Mesodermal cell (in vitro differentiated cells): Measurements from ENCODE around the gene DKKL1.

Source experiments
- H3K27ac ChIP-seq: 2 replicates; pipeline ENCODE4 v1.7.0; 2013; ENCODE audit warnings: mild to moderate bottlenecking, low read depth, low read length, moderate library complexity; ENCODE audit not compliant: severe bottlenecking
- H3K36me3 ChIP-seq: 2 replicates; pipeline ENCODE4 v1.7.1; 2013; ENCODE audit warnings: mild to moderate bottlenecking, low read length, moderate library complexity; ENCODE audit not compliant: control insufficient read depth, insufficient read depth
- H3K4me1 ChIP-seq: one replicate; pipeline ENCODE4 v1.7.1; 2013; ENCODE audit warnings: mild to moderate bottlenecking, low read length; ENCODE audit not compliant: insufficient read depth, control insufficient read depth, poor library complexity, severe bottlenecking
- H3K4me3 ChIP-seq: 2 replicates; pipeline ENCODE4 v1.7.0; 2013; ENCODE audit warnings: low read length, control low read depth, mild to moderate bottlenecking; ENCODE audit not compliant: insufficient read depth, poor library complexity, severe bottlenecking; ENCODE audit errors: extremely low read depth
- H3K9me3 ChIP-seq: 2 replicates; pipeline ENCODE4 v1.7.1; 2013; ENCODE audit warnings: mild to moderate bottlenecking, low read length, moderate library complexity; ENCODE audit not compliant: control insufficient read depth
- WGBS, 2 experiments: methylation state at CpG; one replicate each; pipeline ENCODE4 v1.1.5; 2013; ENCODE audit warnings: missing lambda C conversion rate in 2 of 2; ENCODE audit not compliant: insufficient coverage in 2 of 2; 5-methylcytosine and 5-hydroxymethylcytosine counted together

The DKKL1 gene

DNA sequence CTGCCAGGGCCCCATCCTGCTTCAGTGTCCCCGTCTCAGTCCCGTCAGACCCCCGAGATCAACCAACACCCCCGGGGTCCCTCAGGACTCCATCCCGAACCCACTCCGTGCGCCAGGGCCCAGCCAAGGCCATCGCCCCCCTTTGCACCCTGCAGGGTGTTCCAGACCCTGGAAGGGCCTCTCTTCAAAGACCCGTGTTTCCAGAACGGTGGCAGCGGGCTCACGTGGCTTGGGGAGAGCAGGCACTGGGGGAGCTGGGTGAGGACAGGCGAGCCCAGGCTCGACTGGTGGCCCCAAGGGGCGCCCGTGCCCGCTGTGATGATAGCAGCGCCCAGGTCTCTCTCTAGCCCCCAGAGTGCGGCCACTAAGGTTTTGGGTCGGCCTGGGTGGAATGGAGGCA is 25.7 kb downstream of the DKKL1 start:
- Histone ChIP-seq H3K4me3 (no peak overlapping the region), H3K9me3 (no peaks in the 10 kb centered on the region), H3K36me3 (no peaks in the 10 kb centered on the region), H3K27ac (no peak overlapping the region), H3K4me1 (no peaks in the 10 kb centered on the region)
- 89 to 93% methylated on average over 15 to 20 of the region's 20 CpGs for WGBS, 2 experiments

DNA sequence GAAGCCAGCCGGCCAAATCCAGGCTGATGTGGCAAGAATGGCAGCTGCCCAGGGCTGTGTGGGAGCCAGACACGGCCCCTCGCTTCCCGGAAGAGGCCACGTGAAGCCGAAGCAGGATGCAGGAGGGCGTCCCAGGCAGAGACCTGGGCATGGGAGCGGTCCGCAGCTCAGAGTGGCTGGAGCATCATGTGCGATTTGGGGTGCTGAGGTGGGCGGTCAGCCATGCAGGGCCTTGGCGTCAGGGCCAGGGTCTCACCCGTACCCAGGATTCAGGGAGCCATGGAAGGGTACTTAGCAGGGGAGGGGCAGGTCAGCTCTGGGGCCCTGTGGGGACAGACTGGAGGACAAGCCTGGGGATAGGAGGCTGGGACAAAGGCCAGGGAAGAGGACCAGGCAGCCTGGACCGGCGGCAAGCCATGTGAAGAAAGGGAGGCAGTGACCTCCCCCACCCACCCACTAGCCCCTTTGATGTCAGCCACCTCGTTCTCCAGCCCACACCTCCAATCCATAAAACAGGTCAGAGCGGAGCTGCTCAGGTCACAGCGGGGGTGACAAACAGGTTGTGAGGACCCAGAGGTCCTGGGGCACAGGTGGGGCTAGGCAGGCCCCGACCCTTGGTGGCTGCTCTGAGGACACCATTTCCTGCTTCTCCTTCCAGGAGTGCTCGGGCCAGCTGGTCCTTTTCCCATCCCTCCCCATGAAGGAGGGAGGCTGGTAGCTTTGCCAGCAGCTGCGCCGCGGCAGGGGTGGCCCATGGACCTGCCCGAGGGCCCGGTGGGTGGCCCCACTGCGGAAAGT is 26.7 kb downstream of the DKKL1 start:
- Histone ChIP-seq H3K36me3 (no peaks in the 10 kb centered on the region), H3K9me3 (no peaks in the 10 kb centered on the region), H3K4me3 (no peak overlapping the region), H3K27ac (no peak overlapping the region), H3K4me1 (no peaks in the 10 kb centered on the region)
- 78 to 81% methylated on average over 13 to 23 of the region's 26 CpGs for WGBS, 2 experiments

GRCh38 chr19:49390929-49391359 is 27.3 kb downstream of the DKKL1 start:
- Histone ChIP-seq H3K4me3 (no peak overlapping the region), H3K27ac (no peak overlapping the region), H3K9me3 (no peaks in the 10 kb centered on the region), H3K36me3 (no peaks in the 10 kb centered on the region), H3K4me1 (no peaks in the 10 kb centered on the region)
- WGBS, 2 experiments = 71 to 91% methylated on average over 6 of the region's 9 CpGs

GRCh38 chr19:49391581-49392399 is 28.1 kb downstream of the DKKL1 start:
- Histone ChIP-seq H3K9me3 (no peaks in the 10 kb centered on the region), H3K36me3 (no peaks in the 10 kb centered on the region), H3K4me1 (no peaks in the 10 kb centered on the region), H3K4me3 (no peak overlapping the region), H3K27ac (no peak overlapping the region)
- 46 to 52% methylated on average over 11 to 12 of the region's 14 CpGs for WGBS, 2 experiments

GRCh38 chr19:49393881-49394280 is 30.2 kb downstream of the DKKL1 start:
- Histone ChIP-seq H3K4me3 (no peak overlapping the region), H3K27ac (no peak overlapping the region), H3K4me1 (no peaks in the 10 kb centered on the region), H3K36me3 (no peaks in the 10 kb centered on the region), H3K9me3 (no peaks in the 10 kb centered on the region)
- 80 to 88% methylated on average over 3 of the region's 5 CpGs for WGBS, 2 experiments

DNA sequence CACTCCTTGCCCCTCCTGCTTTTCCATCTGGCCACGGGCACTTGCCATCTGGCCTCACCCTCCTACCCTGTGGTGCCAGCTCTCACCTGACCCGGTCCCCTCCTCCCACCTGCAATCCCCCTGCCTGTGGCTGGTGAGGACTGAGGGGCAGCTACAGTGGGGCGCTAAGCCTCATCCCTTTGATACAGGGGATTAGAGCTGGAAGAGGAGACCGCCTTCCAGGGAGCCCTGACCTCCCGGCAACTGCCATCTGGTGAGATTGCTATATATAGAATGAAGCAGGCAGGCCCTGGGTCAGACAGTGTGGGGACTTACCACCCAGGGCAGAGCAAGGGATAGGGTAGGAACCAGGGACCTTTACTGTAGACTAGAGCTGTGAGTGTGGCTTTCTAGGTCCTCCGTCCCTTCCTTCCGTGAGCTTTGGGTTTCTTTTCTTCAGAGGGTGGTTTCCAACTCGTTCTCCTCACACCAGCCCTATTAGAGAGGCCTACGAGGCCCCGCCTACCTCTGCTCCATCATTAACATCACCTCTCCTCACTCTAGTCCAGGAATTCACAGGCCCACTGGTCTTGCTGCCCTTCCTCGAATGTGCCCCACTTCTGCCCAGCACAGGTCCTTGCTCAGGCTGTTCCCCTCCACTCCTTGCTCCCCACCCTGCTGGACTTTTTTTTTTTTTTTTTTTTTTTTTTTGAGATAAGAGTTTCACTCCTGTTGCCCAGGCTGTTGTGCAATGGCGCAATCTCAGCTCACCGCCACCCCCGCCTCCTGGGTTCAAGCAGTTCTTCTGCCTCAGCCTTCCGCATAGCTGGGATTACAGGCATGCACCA is 32.1 kb downstream of the DKKL1 start:
- Histone ChIP-seq H3K27ac (no peak overlapping the region), H3K4me3 (no peak overlapping the region), H3K9me3 (no peaks in the 10 kb centered on the region), H3K36me3 (no peaks in the 10 kb centered on the region), H3K4me1 (no peaks in the 10 kb centered on the region)
- 80% methylated on average over 8 to 14 of the region's 15 CpGs for WGBS, 2 experiments

DNA sequence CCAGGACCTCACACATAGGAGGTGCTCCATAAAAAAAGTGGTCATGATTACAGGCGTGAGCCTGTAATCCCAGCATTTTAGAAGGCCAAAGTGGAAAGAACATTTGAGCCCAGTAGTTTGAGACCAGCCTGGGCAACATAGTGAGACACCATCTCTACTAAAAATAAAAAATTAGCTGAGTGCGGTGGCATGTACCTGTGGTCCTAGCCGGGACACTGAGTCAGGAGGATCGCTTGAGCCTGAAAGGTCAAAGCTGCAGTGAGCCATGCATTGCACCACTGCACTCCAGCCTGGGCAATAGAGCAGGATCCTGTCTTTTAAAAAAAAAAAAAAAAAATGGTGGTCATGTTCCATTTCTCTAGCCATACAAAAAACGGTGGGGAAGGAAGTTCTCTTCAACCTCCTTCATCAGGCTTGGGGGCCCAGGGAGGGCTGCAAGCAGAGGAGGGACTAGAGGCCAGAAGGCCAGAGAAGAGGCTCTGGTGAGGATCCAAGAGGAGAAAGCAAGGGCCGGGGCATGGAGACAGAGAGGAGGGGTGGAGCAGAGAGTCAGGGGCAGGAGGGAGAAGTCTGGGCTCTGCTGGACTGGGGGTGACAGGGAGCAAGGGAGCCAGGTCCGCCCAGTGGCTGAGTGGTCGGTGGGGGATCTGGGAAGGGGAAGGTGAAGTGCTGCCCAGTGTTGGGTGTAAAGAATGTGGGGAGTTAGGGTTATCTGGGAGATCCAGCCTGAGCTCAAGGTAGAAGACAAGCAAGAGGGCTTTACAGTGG is 33.2 kb downstream of the DKKL1 start:
- H3K9me3 ChIP-seq = no peaks in the 10 kb centered on the region
- H3K36me3 ChIP-seq = no peaks in the 10 kb centered on the region
- no peaks in the 10 kb centered on the region for H3K4me1 ChIP-seq
- no peak overlapping the region for H3K4me3 ChIP-seq
- H3K27ac ChIP-seq = no peak overlapping the region
- WGBS, 2 experiments = 96% methylated on average over 6 to 7 of the region's 8 CpGs

DNA sequence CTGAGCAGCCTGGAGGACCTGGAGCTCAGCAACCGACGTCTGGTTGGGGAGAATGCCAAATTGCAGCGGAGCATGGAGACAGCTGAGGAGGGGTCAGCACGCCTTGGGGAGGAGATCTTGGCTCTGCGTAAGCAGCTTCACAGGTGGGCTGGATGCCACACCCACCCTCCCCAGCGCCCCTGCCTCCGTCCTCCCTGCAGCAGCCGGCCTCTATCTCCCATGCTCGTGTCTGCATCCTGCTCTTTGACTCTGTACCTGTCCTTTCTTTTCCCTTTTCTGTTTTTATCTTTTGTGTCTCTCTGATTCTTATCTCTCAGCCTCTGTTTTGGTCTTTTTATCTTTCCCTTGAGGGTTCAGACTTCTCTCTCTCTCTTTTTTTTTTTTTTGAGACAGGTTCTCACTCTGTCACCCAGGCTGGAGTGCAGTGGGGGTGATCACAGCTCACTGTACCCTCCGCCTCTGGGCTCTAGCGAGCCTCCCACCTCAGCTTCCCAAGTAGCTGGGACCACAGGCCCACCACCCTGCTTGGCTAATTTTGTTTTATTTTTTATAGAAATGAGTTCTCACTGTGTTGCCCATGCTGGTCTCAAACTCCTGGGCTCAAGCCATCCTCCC is 34.4 kb downstream of the DKKL1 start:
- Histone ChIP-seq H3K9me3 (no peaks in the 10 kb centered on the region), H3K4me1 (no peaks in the 10 kb centered on the region), H3K27ac (no peak overlapping the region), H3K36me3 (no peaks in the 10 kb centered on the region), H3K4me3 (no peak overlapping the region)
- 66 to 82% methylated on average over 4 to 9 of the region's 11 CpGs for WGBS, 2 experiments

- Histone ChIP-seq H3K4me3 (no peak overlapping the region), H3K36me3 (no peaks in the 10 kb centered on the region), H3K9me3 (no peaks in the 10 kb centered on the region), H3K4me1 (no peaks in the 10 kb centered on the region), H3K27ac (no peak overlapping the region)
- 95 to 100% methylated on average over 2 to 5 of the region's 6 CpGs for WGBS, 2 experiments
Observed at GRCh38 chr19:49398931-49399330, 35.3 kb downstream of the DKKL1 start.

DNA sequence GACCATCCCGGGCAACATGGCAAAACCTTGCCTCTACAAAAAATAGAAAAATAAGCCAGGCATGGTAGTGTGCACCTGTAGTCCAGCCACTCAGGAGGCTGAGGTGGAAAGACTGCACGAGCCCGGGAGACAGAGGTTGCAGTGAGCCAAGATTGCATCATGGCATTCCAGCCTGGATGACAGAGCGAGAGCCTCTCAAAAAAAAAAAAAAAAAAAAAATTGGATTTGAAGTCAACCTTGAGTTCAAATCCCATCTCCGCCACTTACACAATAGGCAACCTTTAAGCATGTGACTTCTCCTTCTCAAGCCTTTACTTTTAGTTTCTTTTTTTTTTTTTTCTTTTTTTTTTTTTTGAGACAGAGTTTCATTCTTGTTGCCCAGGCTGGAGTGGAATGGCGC is 36.4 kb downstream of the DKKL1 start:
- WGBS, 2 experiments = 92 to 97% methylated on average over 2 to 3 of the region's 6 CpGs

More for the DNA sequence above, 36.4 kb downstream of the DKKL1 start:
- H3K27ac ChIP-seq = no peak overlapping the region
- H3K36me3 ChIP-seq = no peaks in the 10 kb centered on the region
- no peaks in the 10 kb centered on the region for H3K4me1 ChIP-seq
- no peak overlapping the region for H3K4me3 ChIP-seq
- no peaks in the 10 kb centered on the region for H3K9me3 ChIP-seq
